GM19351 (cell line): ENCODE data around the gene TMEM60.
A peak's percentile ranks its signal among the peaks of the same experiment; 100 is the strongest.
"Not testable (repeated sequence)": the region's sequence is repeated elsewhere in the genome, so short reads cannot be mapped to it uniquely, and the experiment has no call there.

Experiments used
- ATAC-seq: cut with Tn5 transposase; IDR thresholded peaks from one replicate; pipeline ENCODE4 v1.9.1; 2021; ENCODE audit warnings: mild to moderate bottlenecking, moderate library complexity; ENCODE audit not compliant: unreplicated experiment

The TMEM60 gene

DNA sequence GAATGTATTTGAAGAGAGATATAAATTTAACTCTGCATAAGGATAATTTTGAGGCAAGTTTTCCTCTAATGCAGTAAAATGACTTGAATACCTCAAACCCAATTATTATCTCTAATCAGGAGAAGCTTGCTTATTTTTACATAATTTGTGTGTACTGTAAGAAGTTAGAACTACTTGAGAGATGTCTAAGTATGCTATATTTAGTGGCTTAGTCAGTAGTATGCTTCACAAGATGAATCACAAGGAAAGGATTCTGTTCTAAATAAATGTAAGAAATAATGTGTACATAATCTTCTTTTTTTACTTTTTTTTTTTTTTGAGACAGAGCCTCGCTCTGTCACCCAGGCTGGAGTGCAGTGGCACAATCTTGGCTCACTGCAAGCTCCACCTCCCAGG, 14.1 kb upstream of the TMEM60 start:
- no peak for ATAC-seq

DNA sequence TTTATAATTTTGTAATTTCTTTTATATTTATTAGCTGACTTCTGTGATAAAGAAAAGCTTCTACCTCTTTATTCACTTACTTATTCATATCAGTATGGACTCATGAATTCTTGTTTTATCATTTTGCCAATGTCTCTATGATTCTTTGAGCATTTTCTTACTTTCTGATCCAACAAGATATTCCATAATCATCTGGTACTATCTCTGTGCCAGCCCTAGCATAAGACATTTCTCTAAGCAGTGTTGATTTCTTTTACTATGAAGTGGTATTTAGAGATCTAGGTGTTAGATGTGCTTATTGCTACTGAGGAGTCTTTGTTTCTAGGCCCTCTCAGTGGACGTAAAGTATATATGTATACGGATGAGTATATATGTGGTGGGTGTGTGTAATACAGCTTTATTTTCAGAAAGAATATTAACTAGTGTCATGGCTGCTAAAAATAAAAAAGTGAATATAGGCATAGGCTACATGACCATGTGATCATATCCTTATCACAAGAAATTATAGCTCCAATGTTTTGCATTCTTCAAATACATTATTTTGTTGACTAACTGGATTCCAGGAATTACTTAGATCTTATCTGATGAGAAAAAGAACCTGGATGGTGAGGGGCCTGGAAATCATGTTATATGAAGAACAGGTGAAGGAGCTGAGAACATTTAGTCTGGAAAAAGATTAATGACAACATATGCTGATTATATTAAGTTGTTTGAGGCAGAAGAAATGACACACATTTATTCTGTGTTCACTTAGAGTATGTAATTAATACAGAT, 13.5 kb upstream of the TMEM60 start:
- no peak for ATAC-seq

DNA sequence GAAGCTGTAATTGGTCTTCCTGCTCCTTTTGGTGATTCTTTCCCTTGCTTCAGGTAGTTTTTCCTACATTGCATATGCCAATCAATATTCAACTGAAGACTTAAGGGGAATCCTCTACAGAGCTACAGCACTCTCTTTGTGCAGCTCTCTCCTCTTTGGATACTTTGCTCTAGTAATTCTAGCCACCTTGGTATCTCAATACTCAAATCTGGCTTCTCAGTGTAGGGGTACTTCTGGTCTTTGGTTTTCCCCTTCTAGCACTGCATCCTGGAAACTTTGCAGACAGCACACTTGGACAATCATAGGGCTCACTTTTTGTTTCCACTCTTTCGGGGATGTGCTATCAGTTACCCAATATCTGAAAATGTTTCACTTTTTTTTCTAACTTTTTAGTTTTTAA, 10.3 kb upstream of the TMEM60 start:
- ATAC-seq = no peak

DNA sequence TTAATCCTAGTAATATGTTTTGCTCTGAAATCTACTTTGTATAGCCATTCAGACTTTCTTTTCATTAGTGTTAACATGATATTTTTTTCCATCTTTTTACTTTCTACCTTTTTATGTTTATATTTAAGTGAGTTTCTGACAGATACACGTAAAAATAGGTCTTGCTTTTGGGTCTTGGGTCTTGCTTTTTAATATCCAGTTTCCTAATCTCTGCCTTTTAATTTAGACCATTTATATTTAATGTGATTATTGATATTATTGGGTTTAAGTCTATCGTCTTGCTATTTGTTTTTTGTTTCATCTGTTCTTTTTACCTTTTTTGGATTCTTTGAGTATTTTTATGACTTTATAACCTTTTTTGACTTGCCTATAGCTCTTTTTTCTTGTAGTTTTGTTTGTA, 8.2 kb upstream of the TMEM60 start:
- no peak for ATAC-seq

DNA sequence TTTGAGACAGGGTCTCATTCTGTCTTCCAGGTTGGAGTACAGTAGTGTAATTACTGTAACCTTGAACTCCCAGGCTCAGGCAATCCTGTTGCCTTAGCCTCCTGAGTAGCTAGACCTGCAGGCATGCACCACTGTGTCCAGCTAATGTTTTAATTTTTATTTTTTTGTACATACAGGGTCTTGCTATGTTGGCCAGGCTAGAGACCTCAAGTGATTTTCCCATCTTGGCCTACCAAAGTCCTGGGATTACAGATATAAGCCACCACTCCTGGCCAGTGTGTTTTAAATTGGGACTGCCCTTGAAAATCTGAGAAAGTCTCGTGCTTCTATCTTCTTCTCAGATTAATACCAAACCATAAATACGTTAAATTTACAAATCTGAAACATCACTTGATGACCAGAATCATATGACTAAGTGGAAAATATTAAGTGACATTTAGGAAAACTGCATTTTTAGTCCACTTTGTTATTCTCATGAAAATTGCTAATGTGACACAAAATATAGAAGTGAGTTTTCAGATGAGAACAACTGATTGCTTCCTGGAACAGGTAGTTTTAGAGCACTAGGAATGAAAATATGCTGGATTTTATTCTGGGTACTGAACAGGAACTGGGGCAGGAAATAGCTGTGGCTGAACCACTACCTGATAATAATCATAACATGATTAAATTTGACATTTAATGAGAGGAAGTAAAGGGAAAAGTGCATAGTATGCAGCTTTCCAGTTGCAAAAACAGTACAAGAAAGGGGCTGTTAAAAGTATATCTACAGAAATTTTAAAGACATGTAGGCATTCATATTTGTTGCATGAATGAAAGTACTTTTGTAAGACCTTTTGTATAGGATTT, 4.5 kb upstream of the TMEM60 start:
- no peak for ATAC-seq

DNA sequence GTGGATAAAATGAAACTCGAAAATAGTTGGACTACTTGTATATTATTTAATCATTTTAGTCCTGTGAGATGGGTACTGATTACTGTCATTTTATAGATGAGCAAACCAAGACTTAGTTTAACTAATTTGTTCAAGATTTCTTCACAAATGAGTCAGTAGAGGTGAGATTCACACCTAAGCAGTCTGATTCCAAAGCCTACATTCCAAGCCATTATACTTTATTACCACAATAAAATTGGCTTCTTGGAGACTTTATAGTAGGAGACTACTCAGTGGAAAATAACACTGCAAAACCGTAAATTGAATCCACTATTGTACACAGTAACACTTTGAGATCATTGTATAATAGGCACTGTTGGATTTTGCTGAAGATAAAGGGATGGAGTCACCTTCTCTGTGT, 2.5 kb upstream of the TMEM60 start:
- no peak for ATAC-seq

DNA sequence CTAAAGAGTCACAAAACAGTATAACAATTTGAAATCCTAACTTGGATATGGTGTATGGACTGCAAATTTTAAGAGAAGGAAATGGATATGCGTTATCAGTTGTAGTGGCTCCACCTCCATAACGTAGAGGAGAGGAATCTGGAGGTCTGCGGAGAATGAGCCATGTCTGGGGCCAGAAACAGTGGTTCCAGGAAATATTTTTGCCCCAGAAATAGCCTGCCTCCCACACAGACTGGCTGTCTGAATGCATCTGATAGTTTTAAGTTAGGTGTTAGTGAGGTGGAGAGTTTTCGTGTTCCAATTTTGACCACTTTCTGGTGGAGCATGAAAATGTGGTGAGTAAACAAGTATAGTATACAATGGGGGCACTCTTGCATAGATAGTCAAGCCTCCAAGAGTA, 1.9 kb upstream of the TMEM60 start:
- ATAC-seq = peak; percentile 23

DNA sequence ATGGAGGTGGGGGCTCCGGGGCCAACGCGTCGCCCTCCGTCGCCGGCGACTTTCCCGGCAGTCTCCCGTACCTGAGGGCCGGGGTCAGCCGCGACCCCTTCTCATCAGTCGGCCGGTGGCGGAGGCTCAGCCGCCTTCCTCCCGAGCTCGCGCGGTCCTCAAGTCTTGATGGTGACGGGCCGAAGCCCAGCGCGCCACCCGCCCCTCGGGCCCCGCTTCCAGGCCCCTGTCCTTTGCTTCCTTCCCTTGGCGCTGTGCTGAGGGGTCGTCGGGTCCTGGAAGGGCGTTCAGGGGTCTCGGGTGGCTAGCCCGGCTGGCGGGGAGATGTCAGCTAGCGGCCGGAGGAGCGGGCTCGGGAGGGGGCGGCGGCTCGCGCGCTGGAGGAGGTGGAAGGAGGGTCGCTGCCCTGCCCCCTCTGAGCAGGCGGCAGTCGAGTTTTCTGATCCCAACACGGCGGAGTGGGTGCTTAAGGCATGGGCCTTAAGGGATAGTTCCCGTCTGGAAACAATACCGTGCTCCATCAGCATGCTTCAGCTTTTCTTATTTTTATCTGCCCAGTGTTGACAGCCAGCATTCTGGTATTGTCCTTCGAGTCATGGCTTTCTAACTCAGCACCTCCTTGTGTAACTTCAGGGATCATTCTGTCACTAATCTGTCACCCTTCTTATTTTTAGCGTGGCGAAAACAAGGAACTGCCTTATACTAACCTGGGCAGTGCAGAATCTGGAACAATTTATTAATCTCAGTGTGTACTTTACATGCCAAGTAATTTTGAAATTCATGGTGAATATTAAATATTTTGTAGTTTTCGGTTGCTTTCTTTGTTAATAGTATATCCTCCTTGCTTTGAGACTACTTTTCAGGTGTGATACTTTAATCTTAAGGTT, 1.1 kb upstream of the TMEM60 start:
- no peak for ATAC-seq

DNA sequence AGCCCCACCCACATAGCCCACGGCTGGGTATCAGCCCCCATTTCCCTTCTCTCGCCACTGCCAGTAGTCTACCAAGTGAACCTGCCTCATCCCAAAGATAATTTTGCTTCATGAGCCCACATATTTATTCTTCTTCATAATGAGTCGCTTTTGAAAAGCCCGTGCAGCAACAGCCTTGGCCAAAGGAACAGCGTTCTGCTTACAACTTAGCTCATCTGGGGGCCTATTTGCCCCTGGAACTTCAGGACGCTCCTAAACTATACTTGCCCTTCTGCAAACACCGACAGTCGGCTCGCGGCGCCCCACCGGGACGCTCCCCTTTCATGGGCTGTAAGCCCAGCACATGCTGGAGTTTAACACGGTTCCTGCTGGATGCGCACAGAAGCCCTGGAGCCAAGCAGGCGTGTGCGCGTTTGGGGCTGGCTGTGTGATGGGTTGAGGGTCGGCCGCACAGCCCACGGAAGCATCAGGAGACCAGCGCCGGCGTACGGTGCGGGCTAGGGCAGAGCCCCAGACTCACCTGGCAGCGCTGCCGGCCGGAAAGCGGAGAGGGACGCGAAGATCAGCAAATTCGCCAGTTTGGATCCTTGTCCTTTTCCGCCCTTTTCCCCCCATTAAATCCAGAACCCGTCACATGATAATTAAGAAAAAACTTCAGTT, 370 bp downstream of the TMEM60 start:
- ATAC-seq = peak; percentile 28

DNA sequence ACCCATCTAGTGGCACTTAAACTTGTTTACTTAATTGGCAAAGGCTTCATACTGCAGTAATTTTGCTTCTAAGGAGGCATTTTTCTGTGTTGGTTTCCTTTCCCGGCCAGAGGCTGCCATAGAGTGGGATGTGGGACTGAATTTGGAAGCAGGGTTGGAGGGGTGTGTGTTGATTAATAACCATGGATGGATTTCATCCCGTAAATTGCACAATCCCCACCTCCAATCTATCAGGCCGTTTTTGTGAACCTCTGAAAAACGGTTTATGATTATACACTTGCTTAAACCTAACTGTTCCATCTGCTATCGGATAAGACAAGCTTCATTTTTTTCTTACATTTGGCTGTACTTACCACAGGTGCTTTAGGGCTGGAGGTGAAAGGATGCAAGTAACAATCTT, 1.3 kb downstream of the TMEM60 start:
- no peak for ATAC-seq

DNA sequence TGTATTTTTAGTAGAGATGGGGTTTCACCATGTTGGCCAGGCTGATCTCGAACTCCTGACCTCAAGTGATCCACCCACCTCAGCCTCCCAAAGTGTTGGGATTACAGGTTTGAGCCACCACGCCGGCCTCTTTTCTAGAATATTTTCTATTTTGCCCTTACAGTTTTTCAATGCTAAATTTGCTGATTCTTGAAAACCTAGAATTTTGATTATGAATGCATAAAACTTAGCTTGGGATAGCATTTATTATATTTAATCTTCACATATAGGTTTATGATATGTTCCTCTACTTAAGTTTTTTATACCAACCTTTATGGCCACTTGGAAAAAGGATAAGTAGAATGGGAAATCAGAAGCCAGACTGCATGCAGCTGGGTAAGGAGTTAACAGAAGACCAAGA, 2.1 kb downstream of the TMEM60 start:
- ATAC-seq = no peak

DNA sequence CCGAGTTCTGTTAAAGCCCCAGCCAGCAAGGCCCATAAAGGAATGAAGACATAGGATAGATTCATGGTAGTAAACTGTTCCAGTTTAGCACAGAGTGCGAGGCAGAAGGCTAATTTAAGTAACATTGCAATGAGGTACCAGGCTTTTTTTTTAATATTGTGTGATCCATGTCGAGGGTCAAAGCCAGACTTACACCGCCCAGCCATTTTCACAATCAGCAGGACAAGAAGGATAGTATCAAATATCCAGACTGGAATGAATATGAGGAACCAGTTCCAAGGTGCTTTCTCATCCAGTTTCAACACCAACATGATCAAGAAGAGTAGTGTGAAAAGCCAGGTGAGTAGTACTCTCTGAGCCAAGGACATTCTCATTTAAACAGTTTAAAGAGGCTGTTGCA, 4.2 kb downstream of the TMEM60 start:
- ATAC-seq = no peak

DNA sequence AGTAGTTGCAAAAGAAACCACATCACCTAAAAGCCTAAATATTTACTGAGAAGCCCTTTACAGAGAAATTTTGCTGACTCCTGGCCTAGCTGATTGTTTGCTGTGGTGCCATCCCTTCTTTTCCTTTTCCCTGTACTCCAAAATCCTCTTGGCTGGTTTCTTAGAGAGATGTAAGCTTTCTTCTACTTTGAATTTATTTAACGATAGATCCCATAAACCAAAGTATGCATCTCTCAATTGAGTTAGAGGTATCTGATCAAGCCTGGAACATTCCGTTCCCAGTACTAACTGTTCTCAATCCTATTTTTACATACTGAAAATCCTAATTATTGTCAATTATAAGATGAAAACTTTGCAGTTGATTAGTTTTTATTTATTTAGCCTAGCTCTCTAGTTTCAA, 6.3 kb downstream of the TMEM60 start:
- ATAC-seq = no peak

DNA sequence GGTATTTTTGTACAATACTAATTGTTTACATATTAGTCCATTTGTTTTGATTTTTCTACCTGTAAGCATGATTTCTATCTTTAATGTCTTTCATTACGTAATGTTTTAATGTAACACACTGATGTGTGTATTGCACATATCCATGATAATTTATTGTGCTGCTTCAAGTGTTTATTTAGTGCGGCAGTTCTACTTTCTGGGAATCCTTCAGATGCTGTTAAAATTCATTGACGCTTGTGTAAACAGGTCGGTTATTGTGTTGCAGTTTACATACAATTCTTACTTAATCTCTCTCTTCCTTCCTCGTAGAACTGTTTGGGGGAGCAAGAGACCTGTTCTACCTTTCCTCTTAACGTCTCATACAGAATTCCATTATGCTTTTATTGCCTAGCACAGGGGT, 6.9 kb downstream of the TMEM60 start:
- no peak for ATAC-seq

DNA sequence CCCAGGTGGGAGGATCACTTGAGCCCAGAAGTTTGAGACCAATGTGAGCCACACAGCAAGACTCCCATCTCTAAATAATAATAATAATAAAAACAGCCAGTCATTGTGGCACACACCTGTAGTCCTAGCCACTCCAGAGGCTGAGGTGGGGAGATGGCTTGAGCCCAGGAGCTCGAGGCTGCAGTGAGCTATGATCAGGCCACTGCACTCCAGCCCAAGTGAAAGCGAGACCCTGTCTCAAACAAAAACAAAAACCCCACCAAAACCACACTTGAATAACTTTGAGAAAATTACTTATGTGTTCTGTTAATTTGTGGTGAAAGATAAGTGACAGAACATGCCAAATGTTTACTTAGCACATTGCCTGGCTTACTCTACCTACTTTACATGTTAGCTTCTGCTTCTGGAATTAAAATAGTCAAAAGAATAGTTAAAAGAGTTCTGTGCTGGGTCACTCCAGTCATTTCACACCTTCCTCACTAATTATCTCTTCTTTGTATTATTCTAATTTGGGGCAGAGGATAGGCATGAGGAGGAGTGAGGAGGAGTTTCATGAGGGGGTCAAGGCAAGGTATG, 9.8 kb downstream of the TMEM60 start:
- ATAC-seq = no peak

DNA sequence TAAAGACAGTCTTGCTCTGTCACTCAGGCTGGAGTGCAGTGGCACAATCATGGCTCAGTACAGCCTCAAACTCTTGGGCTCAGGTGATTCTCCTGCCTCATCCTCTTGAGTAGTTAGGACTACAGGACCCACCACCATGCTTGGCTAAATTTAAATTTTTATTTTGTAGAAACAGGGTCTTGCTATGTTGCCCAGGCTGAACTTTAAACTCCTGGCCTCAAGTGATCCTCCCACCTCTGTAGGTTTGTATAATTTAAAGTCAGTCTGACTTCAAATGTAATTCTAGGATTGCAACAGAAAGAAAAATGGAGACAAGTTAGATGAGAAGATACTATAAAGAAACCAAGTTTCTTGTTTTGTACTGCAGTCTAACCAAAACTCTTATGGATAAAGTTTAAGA, 11.5 kb downstream of the TMEM60 start:
- ATAC-seq = no peak

DNA sequence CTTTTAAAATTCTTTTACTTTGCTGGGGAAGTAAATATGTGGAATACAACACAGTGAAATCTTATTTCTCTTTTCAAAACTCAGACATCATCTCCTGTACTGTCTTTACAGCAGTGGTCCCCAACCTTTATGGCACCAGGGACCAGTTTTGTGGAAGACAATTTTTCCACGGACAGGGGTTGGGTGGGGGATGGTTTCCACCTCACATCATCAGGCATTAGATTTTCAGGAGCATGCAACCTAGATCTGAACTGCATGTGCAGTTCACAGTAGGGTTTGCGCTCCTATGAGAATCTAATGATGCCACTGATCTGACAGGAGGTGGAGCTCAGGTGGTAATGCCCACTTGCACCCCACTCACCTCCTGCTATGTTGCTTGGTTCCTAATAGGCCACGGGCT, 12.2 kb downstream of the TMEM60 start:
- no peak for ATAC-seq

DNA sequence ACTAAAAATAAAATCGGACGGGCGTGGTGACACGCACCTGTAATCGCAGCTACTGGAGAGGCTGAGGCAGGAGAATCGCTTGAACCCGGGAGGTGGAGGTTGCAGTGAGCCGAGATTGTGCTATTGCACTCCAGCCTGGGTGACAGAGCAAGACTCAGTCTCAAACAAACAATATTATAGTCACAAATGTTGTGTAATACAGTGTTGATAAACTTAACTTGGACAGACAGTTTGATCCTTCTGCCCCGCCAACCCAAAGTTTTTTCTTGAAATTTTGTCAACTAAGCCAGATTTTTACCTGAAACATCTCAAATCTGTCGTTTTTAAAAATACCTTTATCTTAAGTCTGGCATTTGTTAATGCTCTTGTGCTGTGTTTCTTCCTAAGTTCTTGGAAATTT, 13.8 kb downstream of the TMEM60 start:
- ATAC-seq = not testable (repeated sequence)

DNA sequence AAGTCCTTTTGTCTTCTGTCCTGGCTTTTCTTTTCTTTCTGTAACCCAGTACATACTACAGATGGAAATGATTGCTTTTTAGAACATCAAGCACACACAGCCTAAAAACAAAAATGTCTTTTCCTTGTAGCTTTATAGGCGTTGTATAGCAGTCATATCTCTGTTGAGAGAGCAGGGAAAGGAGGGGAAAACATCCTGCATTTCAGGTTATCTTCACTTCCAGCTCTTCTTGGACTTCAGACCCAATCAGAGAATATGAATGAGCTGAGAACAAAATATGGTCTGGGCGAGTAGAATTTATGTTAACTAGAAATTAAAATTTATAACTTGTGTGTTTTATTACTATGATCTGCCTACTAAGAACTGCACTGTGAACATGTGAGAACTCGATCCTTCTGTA, 14.7 kb downstream of the TMEM60 start:
- ATAC-seq = no peak

DNA sequence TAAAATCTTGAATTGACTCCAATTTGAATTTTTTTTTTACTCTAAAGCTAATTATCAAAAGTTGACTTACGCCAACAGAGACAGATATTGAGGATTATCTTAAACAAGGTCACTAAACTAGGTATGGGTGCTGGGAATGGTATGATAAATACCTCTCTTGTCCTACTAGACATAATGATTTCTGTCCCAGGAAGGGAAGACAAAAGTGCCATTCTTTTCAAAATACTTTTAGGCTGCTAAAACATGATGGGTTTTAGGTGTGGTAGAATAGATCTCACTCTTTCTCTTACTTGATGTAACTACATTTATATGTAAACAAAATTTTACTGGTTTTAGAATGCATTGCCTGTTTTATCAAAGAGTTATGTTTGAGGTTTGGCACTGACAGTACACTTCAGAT, 15.1 kb downstream of the TMEM60 start:
- ATAC-seq = no peak

DNA sequence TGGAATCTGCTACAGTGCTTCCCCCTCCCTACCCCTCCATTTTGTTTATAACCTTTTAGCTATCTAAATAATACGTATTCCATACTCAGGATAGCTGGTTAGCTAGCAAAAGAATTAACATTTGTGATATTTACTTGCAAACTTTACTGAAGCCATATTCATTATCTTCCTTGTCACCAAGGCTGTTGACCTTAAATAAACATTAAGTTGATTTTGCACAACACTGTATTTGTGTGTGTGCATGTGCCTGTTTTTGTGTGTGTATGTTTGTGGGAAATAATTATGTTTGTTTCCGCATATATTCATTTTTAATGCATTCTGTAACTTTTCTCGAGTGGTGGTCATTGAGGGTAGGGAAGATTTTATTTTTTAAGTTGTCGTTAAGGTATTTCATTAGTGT, 15.9 kb downstream of the TMEM60 start:
- ATAC-seq = no peak
